Thyroid gland (tissue), 4 donors: Measurements from ENCODE around the gene CTIF.

Experiments
- CTCF ChIP-seq, 6 experiments: fragments of 200-600 bp in 3 of 6; fragments of 450-650 bp in 3 of 6; sonication (generic) in 3 of 6; IDR thresholded peaks; one replicate each; pipeline ENCODE4 v1.5.1; 2016 to 2019; ENCODE audit warnings: antibody characterized with exemption in 6 of 6, mild to moderate bottlenecking in 2 of 6, inconsistent platforms in 1 of 6, moderate library complexity in 1 of 6
- POLR2A ChIP-seq, 2 donors: fragments of 450-650 bp; IDR thresholded peaks; one replicate each; pipeline ENCODE4 v1.6.1; 2017; ENCODE audit warnings: antibody characterized with exemption in 2 of 2, mild to moderate bottlenecking in 2 of 2, moderate library complexity in 1 of 2

- TF ChIP-seq CTCF (IDR thresholded peaks at IDR 0.05), result no peak
- TF ChIP-seq POLR2A (IDR thresholded peaks at IDR 0.05), result no peak
Observed at GRCh38 chr18:48679236-48679635, 140.4 kb downstream of the CTIF start.
